Adipocyte (in vitro differentiated cells): ENCODE data around the gene JAZF1.
A peak's percentile ranks its signal among the peaks of the same experiment; 100 is the strongest.

ENCODE experiments used
- DNase-seq: peaks from one replicate; pipeline ENCODE4 v3.0.0-alpha.2; 2015; ENCODE audit warnings: low read depth
- H3K27me3 ChIP-seq: replicated peaks from 2 replicates; pipeline ENCODE4 v1.7.0; 2013; ENCODE audit warnings: mild to moderate bottlenecking, low read length, moderate library complexity; ENCODE audit not compliant: control insufficient read depth, insufficient read depth
- H3K36me3 ChIP-seq: 2 replicates; pipeline ENCODE4 v1.7.0; 2013; ENCODE audit warnings: low read length, mild to moderate bottlenecking, moderate library complexity; ENCODE audit not compliant: control insufficient read depth, insufficient read depth, severe bottlenecking
- H3K4me1 ChIP-seq: 2 replicates; pipeline ENCODE4 v1.7.0; 2013; ENCODE audit warnings: mild to moderate bottlenecking, low read length, moderate library complexity; ENCODE audit not compliant: control insufficient read depth, insufficient read depth
- H3K4me3 ChIP-seq: 2 replicates; pipeline ENCODE4 v1.7.0; 2013; ENCODE audit warnings: mild to moderate bottlenecking, low read length, moderate library complexity
- H3K9ac ChIP-seq: 2 replicates; pipeline ENCODE4 v1.7.0; 2013; ENCODE audit warnings: mild to moderate bottlenecking, low read length, moderate library complexity
- H3K9me3 ChIP-seq: 2 replicates; pipeline ENCODE4 v1.7.0; 2013; ENCODE audit warnings: mild to moderate bottlenecking, low read length, moderate library complexity; ENCODE audit not compliant: control insufficient read depth

JAZF1 gene

DNA sequence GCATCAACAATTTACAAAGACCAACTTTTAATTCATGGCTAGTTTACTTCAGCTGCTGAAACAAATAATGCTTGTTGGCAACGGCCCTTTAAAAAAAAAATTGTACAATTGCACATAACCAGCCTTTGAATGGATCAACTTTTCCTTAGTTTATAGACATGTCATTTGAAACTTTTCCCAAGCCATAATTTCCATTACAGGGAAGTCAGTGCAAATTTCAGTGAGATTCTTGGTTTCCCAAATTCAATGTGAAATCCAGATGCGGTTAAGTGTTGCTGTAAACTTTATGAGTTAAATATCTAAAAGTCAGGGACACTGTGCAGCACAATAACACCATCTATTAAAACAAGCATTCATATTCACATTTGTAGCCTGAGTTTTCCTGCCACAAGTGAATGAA is 182.2 kb downstream of the JAZF1 start:
- Histone ChIP-seq H3K4me3 (no peak overlapping the region), H3K9me3 (no peaks in the 10 kb centered on the region), H3K4me1 (peaks cover 18% of the 10 kb centered on the region), H3K36me3 (no peaks in the 10 kb centered on the region), H3K9ac (no peak overlapping the region), H3K27me3 (no peaks in the 10 kb centered on the region)
- no peak for DNase-seq

DNA sequence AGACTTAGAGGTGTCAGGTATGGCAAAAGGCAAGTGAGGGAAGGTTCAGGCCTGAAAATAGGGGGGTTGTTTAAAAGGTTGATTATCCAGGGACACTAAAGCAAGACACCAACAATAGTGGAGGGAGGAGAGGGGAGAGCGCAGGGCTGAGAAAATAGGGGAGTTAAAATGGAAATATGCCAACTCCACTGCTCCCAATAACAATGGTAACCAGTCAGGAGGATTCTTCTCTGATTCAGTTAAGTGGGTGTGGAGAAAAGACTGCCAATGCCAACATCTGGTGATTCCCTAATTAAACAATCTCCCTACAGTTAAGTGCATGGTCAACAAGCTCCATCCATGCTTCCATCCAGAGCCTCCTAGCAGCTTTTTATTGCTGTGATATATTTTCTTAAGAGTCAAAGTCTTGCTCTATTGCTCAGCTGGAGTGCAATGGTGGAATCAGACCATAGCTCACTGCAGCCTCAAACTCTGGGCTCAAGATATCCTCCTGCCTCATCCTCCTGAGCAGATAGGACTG is 183.3 kb downstream of the JAZF1 start:
- no peaks in the 10 kb centered on the region for H3K36me3 ChIP-seq
- H3K9me3 ChIP-seq, result no peaks in the 10 kb centered on the region
- H3K9ac ChIP-seq, result no peak overlapping the region
- no peak for DNase-seq
- H3K27me3 ChIP-seq, result no peaks in the 10 kb centered on the region
- H3K4me3 ChIP-seq, result no peak overlapping the region
- peaks cover 30% of the 10 kb centered on the region for H3K4me1 ChIP-seq

DNA sequence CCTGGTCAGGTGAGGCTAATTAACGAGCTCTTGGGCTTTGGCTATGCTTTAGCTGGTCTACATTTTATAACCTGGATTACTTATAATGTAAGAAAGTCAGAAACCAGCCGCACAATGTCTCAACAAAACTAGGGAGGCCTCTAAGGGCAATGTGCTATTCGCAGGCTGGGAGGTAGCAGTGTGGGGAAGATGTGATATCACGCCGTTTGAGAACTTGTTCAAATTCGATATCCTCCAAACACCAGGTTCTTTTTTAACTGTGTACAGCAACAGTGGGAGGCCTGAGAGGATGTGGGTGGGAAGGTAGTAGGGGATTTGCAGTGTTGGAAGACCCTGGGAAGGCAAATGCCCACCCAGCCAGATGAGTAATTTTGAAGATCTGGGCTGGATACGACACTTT is 184.5 kb downstream of the JAZF1 start:
- no peaks in the 10 kb centered on the region for H3K9me3 ChIP-seq
- peaks cover 36% of the 10 kb centered on the region for H3K4me1 ChIP-seq
- H3K9ac ChIP-seq, result no peak overlapping the region
- no peaks in the 10 kb centered on the region for H3K27me3 ChIP-seq
- no peak for DNase-seq
- H3K36me3 ChIP-seq, result no peaks in the 10 kb centered on the region
- no peak overlapping the region for H3K4me3 ChIP-seq

DNA sequence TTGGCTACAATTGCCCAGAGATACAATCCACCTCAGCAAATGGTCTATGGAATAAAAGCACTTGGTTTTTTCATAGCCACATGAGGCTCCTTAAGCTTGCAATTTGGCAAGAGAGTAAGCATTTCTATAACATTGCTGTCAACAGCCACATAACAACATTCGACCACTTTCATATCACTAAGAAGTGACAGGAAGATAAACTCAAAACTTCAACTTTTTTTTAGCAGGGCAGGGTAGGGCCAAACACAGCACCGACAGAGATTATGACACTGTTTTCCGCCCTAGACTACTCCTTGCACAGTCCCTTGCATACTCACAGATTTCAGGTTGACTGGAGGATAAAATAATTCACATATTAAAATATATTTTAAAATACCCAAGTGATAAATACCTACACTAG is 185.4 kb downstream of the JAZF1 start:
- no peak for DNase-seq
- Histone ChIP-seq H3K9ac (no peak overlapping the region), H3K4me3 (no peak overlapping the region), H3K27me3 (no peaks in the 10 kb centered on the region), H3K9me3 (no peaks in the 10 kb centered on the region), H3K4me1 (peaks cover 36% of the 10 kb centered on the region), H3K36me3 (no peaks in the 10 kb centered on the region)

DNA sequence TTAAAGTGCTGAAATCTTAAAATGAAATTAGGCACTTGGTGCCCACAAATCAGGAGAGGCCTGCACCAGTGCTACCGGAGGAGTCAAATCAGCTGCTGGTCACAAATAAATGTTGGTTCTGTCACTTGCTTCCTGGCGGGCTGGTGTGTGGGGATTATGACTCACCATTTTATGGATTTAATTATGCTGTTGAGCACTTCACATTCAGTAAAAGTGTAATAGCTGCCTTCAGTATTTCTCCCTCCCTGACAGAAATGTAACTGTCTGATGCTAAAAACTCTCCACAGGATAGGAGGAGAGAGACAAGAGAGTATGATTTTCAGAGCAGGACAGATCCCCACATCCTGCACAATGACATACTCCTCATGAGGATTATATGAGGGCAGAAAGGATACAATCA is 186.0 kb downstream of the JAZF1 start:
- Histone ChIP-seq H3K4me1 (peaks cover 36% of the 10 kb centered on the region), H3K36me3 (no peaks in the 10 kb centered on the region), H3K4me3 (no peak overlapping the region), H3K9me3 (no peaks in the 10 kb centered on the region), H3K9ac (no peak overlapping the region), H3K27me3 (no peaks in the 10 kb centered on the region)
- DNase-seq, result peak; percentile 56

DNA sequence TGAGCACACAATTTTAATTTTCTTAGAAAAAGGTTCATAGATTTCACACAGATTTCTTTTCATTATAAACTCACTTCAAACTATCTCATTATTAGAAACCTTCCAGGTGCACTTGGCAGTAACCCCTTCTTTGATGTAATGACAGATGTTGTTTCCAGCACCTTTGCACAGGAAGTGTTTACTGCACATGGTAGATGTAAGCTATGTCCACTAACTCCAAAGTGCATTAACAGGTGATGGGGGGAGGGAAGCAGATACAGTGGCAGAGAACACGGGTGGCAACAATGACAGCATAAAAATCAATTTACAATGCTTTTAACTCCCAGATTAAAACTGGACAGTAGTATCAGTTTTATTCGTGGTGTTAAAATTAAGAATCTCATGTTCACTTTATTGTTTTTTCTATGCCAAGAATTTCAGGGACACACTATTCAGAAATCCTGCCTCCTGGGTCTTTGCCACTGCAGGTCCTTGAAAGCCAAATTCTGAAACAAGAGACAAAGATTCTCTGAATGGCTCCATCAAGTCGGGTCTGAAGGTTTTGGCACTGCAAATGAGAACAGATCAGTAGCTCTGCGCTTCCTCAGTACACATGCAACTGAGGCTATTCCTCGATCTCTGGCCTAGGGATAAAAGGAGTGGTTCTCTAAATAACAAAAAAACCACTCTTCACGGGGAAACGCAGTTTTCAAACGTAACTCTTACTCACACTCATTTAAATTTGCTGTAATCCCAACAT is 187.7 kb downstream of the JAZF1 start:
- Histone ChIP-seq H3K27me3 (no peaks in the 10 kb centered on the region), H3K9ac (no peak overlapping the region), H3K36me3 (no peaks in the 10 kb centered on the region), H3K4me3 (no peak overlapping the region), H3K4me1 (peaks cover 32% of the 10 kb centered on the region), H3K9me3 (no peaks in the 10 kb centered on the region)
- no peak for DNase-seq

DNA sequence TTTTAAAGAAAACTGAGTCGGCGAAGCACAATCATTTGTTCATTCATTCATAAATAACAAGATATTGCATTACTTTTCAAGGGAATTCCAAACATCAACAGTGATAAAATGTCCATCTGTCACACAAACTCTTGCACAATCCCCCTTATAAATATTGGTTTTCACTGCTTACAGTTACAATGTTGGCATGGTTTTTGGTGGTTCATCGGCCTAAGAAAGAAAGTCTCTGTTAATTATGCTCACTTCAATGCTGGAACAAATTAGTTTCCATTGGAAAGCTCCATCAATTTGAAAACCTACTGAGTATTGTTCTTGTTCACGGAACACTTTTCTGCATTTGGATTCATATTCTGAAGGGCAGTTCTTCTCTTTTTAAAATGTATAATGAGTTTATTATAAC is 188.5 kb downstream of the JAZF1 start:
- Histone ChIP-seq H3K9ac (no peak overlapping the region), H3K36me3 (no peaks in the 10 kb centered on the region), H3K27me3 (no peaks in the 10 kb centered on the region), H3K9me3 (no peaks in the 10 kb centered on the region), H3K4me3 (no peak overlapping the region), H3K4me1 (peaks cover 32% of the 10 kb centered on the region)
- peak; percentile 65 for DNase-seq

DNA sequence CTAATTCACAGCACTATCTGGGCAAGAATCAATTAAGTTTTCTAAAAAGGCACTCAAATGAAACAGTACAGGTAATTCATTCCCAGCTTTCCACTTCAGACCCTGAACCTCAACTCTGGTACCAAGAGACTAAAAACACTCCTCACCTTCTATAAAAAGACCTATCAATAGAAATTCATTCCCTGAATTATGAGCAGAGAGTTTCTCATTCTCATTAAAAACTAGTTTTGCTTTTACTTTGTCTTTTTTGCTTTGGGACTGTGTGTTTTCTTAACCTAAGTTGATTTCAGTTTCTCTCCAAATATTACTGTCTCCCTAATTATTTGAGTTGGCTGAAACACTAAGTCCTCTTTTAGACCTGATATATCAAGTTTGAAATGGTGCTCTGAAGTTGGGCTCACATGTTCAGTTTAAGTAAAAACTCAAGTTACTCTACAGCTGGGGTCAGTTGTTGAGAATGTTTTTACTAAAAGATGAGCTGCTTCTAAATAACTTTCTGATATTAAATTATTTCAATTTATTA is 189.5 kb downstream of the JAZF1 start:
- peaks cover 32% of the 10 kb centered on the region for H3K4me1 ChIP-seq
- no peaks in the 10 kb centered on the region for H3K9me3 ChIP-seq
- no peaks in the 10 kb centered on the region for H3K27me3 ChIP-seq
- no peak for DNase-seq
- no peaks in the 10 kb centered on the region for H3K36me3 ChIP-seq
- no peak overlapping the region for H3K4me3 ChIP-seq
- no peak overlapping the region for H3K9ac ChIP-seq

DNA sequence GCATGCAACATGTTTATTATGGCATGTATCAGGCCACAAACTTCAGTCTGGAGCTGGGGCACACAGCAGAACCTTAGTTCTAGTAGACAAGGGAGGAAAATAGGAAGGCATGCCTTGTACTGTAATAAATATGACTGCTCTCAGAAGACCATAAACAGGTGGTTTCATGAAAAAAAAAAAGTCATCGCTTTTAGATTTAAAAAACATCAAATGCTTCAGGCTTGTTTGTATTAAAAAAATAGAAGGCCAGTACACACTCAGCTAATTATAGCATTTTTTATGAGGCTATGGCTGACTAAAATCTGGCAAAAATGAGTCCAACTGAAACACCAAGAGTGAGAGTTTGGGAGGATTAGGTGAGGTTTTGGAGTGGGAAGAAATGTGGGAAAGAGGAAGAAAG is 204.1 kb downstream of the JAZF1 start:
- no peak overlapping the region for H3K9ac ChIP-seq
- H3K4me1 ChIP-seq, result no peaks in the 10 kb centered on the region
- H3K27me3 ChIP-seq, result no peaks in the 10 kb centered on the region
- H3K4me3 ChIP-seq, result no peak overlapping the region
- no peaks in the 10 kb centered on the region for H3K36me3 ChIP-seq
- H3K9me3 ChIP-seq, result no peaks in the 10 kb centered on the region
- DNase-seq, result no peak

DNA sequence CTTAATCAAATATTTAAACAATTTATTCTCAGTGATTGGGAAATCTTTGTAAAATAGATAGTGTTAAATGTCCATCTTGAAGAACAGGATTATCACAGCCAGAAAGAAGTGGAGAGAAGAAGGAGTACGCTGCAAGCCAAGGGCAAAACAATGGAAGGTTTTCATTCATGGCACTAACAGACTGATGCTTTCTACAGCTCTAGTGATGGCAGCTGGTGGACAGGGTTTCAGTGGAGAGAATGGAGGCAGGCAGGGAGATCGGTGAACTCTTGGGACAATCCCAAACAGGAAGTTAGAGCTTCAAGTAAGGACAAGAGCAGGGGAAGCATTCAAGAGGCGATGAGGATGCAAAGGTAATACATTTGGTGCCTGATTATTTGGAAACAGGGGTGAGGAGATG is 207.0 kb downstream of the JAZF1 start:
- H3K9me3 ChIP-seq, result no peaks in the 10 kb centered on the region
- no peak overlapping the region for H3K4me3 ChIP-seq
- no peak overlapping the region for H3K9ac ChIP-seq
- no peak for DNase-seq
- no peaks in the 10 kb centered on the region for H3K27me3 ChIP-seq
- no peaks in the 10 kb centered on the region for H3K36me3 ChIP-seq
- H3K4me1 ChIP-seq, result no peaks in the 10 kb centered on the region

DNA sequence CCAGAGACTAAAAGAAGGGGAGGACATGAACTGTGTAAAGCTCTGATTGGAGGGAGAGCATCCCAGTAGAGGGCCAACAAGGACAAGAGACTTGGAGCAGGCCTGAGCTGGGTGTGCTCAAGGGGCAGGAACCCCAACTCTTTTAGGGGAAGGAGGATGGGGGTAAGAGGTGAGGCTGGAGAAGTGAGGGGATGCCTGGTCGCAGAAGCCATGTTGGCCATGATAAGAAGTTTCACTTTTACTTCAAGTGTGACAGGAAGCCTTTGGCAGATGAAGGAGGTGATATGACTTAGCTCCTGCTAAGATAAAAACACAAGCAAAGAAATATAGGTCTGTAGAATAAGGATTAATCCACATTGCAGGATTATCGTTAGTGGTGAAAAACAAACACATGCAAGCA is 208.3 kb downstream of the JAZF1 start:
- H3K9ac ChIP-seq, result no peak overlapping the region
- DNase-seq, result no peak
- H3K36me3 ChIP-seq, result no peaks in the 10 kb centered on the region
- H3K27me3 ChIP-seq, result no peaks in the 10 kb centered on the region
- H3K4me3 ChIP-seq, result no peak overlapping the region
- no peaks in the 10 kb centered on the region for H3K9me3 ChIP-seq
- no peaks in the 10 kb centered on the region for H3K4me1 ChIP-seq
